CD4-positive, alpha-beta T cell (primary cell): ENCODE results near the gene TMEM161B. TPM values are rescaled to one million over a fixed set of nuclear protein-coding genes. Genes with fewer than 3 reads are reported as not detected.

ENCODE experiments used
- ATAC-seq: fragments of 200-7000 bp; cut with Tn5 transposase; one replicate; pipeline ENCODE4 v1.10.0; 2022; ENCODE audit warnings: mild to moderate bottlenecking; ENCODE audit not compliant: poor library complexity
- CTCF ChIA-PET: fragments of 350-600 bp; sonication (Branson Sonifier 250); formaldehyde crosslinking; loops from one replicate; lab custom pipeline; 2021; ENCODE audit warnings: antibody characterized with exemption, inconsistent platforms; lab: Charles Lee
- POLR2A ChIA-PET: fragments of 350-600 bp; sonication (Branson Sonifier 250); formaldehyde crosslinking; loops from one replicate; lab custom pipeline; 2021; ENCODE audit warnings: antibody characterized with exemption, inconsistent platforms; lab: Charles Lee
- DNase-seq, 14 experiments: peaks; one replicate each; pipeline ENCODE4 v3.0.0-alpha.2; 2013 to 2020; ENCODE audit warnings: mixed read lengths in 2 of 14
- H3K27ac ChIP-seq, 2 donors: one replicate each; pipeline versions ENCODE4 v1.5.1 to v1.7.0; 2013; ENCODE audit warnings: low read length in 2 of 2, low read depth in 1 of 2, mild to moderate bottlenecking in 1 of 2
- H3K27me3 ChIP-seq, 2 experiments: 1 replicate in 1 of 2; 2 replicates in 1 of 2; pipeline versions ENCODE4 v1.6.1 to v1.7.0; 2013; ENCODE audit warnings: low read length in 2 of 2, control low read depth in 1 of 2, mild to moderate bottlenecking in 1 of 2, moderate library complexity in 1 of 2; ENCODE audit not compliant: insufficient read depth in 2 of 2, control insufficient read depth in 1 of 2
- H3K36me3 ChIP-seq: one replicate; pipeline ENCODE4 v1.6.1; 2013; ENCODE audit warnings: low read length, control low read depth; ENCODE audit not compliant: insufficient read depth
- H3K4me1 ChIP-seq: one replicate; pipeline ENCODE4 v1.6.1; 2013; ENCODE audit warnings: low read length, control low read depth; ENCODE audit not compliant: insufficient read depth
- H3K4me3 ChIP-seq: one replicate; pipeline ENCODE4 v1.5.1; 2013; ENCODE audit warnings: mild to moderate bottlenecking, low read length, moderate library complexity
- H3K9me3 ChIP-seq, 2 experiments: 1 replicate in 1 of 2; 2 replicates in 1 of 2; pipeline versions ENCODE4 v1.6.1 to v1.7.0; 2013; ENCODE audit warnings: low read length in 2 of 2, mild to moderate bottlenecking in 2 of 2, control low read depth in 1 of 2, moderate library complexity in 1 of 2; ENCODE audit not compliant: control insufficient read depth in 1 of 2, insufficient read depth in 1 of 2
- H3K27ac Mint-ChIP-seq: one replicate; pipeline ENCODE4 v1.8.0; 2020; ENCODE audit warnings: mixed read lengths
- H3K27me3 Mint-ChIP-seq: one replicate; pipeline ENCODE4 v1.8.0; 2021; ENCODE audit warnings: mixed read lengths
- H3K36me3 Mint-ChIP-seq: one replicate; pipeline ENCODE4 v1.8.0; 2021; ENCODE audit warnings: low read depth, mixed read lengths
- H3K4me1 Mint-ChIP-seq: one replicate; pipeline ENCODE4 v1.8.0; 2021; ENCODE audit warnings: low read depth, mixed read lengths
- H3K4me3 Mint-ChIP-seq: one replicate; pipeline ENCODE4 v1.8.0; 2020; ENCODE audit warnings: mild to moderate bottlenecking, mixed read lengths
- H3K9me3 Mint-ChIP-seq: one replicate; pipeline ENCODE4 v1.8.0; 2020; ENCODE audit warnings: mixed read lengths
- intact Hi-C, 2 experiments: fragments of 100-400 bp; cut with DNase I in 1 of 2; cut with micrococcal nuclease in 1 of 2; formaldehyde crosslinking; loops; one replicate each; pipeline versions ENCODE4 v1.15.1 to v1.9.0; 2023 to 2025; cut with DNase I, micrococcal nuclease
- total RNA-seq, 174 experiments: library from RNA in 2 of 174; stranded (reverse) in 2 of 174; gene quantifications; one replicate each; pipeline ENCODE4 v1.2.3 and lab custom pipeline; 2021 to 2026
- TF ChIP-seq, protein P1 (sequence below): fragments of 200-600 bp; IDR thresholded peaks from one replicate; pipeline ENCODE4 v1.8.0; 2022; ENCODE audit warnings: antibody characterized with exemption, mild to moderate bottlenecking

The TMEM161B gene
- total RNA-seq, 2 experiments from 2014 or later = 16.7 to 19.6 TPM

DNA sequence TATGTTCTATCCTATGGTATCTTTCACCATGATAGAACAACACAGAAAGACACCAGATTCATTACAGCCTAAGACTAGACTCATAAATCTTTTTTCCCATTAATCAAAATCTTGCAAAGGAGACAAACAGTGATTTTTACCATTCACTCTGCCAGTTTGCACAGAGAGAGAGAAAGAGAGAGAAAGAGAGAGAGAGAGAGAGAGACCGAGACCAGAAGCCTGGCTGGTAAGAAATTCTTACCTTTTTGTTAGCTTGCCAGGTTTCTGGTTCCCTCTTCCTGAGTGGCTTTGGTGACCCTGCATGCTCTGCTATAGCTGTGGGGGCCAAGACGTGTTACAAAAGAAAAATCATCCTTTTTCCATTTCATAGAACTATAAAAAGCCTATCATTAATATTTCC is 18.6 kb downstream of the TMEM161B start:
- H3K36me3 ChIP-seq = peaks cover 3% of the 10 kb centered on the region
- H3K4me1 ChIP-seq = peaks cover 16% of the 10 kb centered on the region
- no peak overlapping the region for H3K4me3 ChIP-seq
- TF ChIP-seq, protein P1, sequence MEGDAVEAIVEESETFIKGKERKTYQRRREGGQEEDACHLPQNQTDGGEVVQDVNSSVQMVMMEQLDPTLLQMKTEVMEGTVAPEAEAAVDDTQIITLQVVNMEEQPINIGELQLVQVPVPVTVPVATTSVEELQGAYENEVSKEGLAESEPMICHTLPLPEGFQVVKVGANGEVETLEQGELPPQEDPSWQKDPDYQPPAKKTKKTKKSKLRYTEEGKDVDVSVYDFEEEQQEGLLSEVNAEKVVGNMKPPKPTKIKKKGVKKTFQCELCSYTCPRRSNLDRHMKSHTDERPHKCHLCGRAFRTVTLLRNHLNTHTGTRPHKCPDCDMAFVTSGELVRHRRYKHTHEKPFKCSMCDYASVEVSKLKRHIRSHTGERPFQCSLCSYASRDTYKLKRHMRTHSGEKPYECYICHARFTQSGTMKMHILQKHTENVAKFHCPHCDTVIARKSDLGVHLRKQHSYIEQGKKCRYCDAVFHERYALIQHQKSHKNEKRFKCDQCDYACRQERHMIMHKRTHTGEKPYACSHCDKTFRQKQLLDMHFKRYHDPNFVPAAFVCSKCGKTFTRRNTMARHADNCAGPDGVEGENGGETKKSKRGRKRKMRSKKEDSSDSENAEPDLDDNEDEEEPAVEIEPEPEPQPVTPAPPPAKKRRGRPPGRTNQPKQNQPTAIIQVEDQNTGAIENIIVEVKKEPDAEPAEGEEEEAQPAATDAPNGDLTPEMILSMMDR = no peak
- Mint-ChIP-seq H3K9me3 (no peaks in the 10 kb centered on the region), H3K27ac (no peak overlapping the region), H3K4me3 (no peak overlapping the region), H3K36me3 (peaks cover 17% of the 10 kb centered on the region), H3K27me3 (no peaks in the 10 kb centered on the region), H3K4me1 (peaks cover 82% of the 10 kb centered on the region)
- H3K9me3 ChIP-seq = no peaks in the 10 kb centered on the region
- intact Hi-C loops = no loop called here
- DNase-seq (no peak), ATAC-seq (no peak)
- CTCF ChIA-PET = no interaction called here
- no peak overlapping the region for H3K27ac ChIP-seq
- H3K27me3 ChIP-seq = no peaks in the 10 kb centered on the region
- POLR2A ChIA-PET = no interaction called here

- intact Hi-C loops = no loop called here
- peaks cover 82% of the 10 kb centered on the region for H3K4me1 Mint-ChIP-seq
Measured at GRCh38 chr5:88248743-88249540, 19.7 kb downstream of the TMEM161B start.

DNA sequence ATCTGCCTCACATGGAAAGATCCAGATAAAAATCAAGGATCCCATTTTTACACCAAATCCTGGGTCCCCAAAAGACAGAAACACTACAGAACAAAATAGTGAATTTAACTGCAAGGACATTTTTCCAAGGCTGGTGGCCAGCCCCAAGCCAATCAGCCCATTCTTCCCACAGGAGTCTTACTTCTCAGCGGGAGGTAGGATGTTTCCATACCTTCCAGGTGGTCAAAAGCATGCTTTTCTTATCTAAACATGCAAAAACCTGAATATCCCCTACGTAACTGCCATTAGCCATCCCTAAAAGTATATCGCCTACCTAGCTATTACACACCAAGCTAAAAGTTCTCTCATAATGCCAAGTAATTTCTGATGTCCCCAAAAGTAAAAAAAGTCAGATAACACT is 20.6 kb downstream of the TMEM161B start:
- Mint-ChIP-seq H3K27ac (no peak overlapping the region), H3K36me3 (peaks cover 13% of the 10 kb centered on the region), H3K4me3 (no peak overlapping the region), H3K4me1 (peaks cover 82% of the 10 kb centered on the region), H3K27me3 (no peaks in the 10 kb centered on the region), H3K9me3 (no peaks in the 10 kb centered on the region)
- H3K4me1 ChIP-seq = peaks cover 16% of the 10 kb centered on the region
- ATAC-seq (no peak), DNase-seq (no peak)
- H3K4me3 ChIP-seq = no peak overlapping the region
- peaks cover 3% of the 10 kb centered on the region for H3K36me3 ChIP-seq
- ChIA-PET CTCF (interaction anchor here (1.5 kb wide), 1 partner anchor 9 kb away, joined by 3 read pairs; no protein-coding TSS in a partner anchor), POLR2A (no interaction called here)
- intact Hi-C loops = no loop called here
- no peak overlapping the region for H3K27ac ChIP-seq
- H3K27me3 ChIP-seq = no peaks in the 10 kb centered on the region
- H3K9me3 ChIP-seq = no peaks in the 10 kb centered on the region
- TF ChIP-seq, protein P1 = no peak

More at GRCh38 chr5:88248743-88249540, 19.7 kb downstream of the TMEM161B start:
- Mint-ChIP-seq H3K4me3 (no peak overlapping the region), H3K27ac (no peak overlapping the region), H3K36me3 (peaks cover 13% of the 10 kb centered on the region), H3K27me3 (no peaks in the 10 kb centered on the region), H3K9me3 (no peaks in the 10 kb centered on the region)
- Histone ChIP-seq H3K36me3 (peaks cover 3% of the 10 kb centered on the region), H3K4me3 (no peak overlapping the region), H3K27me3 (no peaks in the 10 kb centered on the region), H3K9me3 (no peaks in the 10 kb centered on the region), H3K27ac (no peak overlapping the region), H3K4me1 (peaks cover 16% of the 10 kb centered on the region)
- POLR2A ChIA-PET = no interaction called here
- CTCF ChIA-PET = interaction anchor here (1.5 kb wide), 1 partner anchor 10 kb away, joined by 3 read pairs; no protein-coding TSS in a partner anchor
- DNase-seq = no peak
- TF ChIP-seq, protein P1 = no peak
- no peak for ATAC-seq
